Inflammatory macrophage treated with lipopolysaccharide for 1 hour (primary cell): ENCODE results near the gene HTRA2.
A peak's percentile ranks its signal among the peaks of the same experiment; 100 is the strongest.

ENCODE experiments used
- DNase-seq, 2 donors: peaks; one replicate each; pipeline ENCODE4 v3.0.0-alpha.2; 2020 to 2022

HTRA2 gene

DNA sequence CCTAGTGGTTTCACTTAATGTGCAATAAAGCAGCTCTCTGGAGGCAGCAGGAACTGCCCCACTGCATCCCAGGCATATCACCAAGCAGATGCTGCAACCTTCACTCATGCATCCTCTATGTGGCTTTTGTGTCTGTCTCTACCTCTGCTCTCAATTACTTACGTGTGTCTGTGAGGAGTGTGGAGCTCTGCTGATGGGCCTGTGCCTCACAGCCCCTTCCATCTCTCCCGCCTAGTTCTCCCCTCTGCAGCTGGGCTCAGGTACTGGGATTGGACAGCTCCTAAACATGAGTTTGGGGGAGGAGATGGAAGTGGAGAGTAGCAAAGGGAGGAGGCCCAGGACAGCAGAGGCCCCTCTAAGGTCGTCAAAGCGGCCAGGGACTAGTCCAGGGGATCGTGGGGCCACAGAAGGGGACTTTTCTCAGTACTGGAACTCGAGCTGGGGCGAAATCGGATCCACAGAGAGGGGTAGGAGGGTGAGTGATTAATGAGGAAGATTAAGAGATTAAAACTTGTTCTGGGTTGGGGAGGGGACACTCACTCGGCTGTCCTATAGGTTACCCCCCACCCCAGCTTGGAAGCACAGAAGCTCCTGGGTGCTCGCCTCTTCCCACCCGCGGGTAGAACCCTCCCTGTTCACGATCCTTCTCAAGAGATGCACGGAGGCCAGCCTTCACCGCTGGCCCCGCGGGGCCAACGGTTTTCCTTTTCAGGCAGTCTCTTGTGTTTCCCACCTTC, 28.2 kb upstream of the HTRA2 start:
- DNase-seq, result no peak

DNA sequence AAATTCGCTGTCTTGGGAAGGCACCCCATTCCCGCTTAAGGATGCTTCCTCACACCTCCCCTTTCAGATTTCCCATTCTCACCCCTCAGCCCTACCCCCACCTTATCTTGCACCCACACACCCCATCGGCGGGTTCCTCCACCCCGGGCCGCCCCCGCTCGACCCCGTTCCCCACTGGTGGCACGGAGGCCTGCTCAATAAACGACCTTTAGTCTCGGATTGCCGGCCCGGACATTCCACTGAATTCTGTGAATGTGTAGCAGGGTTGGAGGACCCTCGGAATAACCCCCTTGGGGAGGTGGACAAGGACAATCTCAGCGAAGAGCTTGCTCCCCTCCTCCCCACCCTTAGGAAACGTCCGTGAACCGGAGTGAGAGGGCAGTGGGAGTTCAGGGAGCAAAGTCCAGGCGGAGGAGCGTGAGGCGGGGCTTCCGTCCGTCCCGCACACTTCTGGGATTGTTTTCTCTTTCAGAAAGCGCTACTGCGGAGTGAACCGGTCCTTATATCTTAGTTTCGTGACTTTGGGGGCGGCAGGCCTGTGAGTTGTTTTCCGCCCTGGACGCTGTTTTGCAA, 27.5 kb upstream of the HTRA2 start:
- no peak for DNase-seq

DNA sequence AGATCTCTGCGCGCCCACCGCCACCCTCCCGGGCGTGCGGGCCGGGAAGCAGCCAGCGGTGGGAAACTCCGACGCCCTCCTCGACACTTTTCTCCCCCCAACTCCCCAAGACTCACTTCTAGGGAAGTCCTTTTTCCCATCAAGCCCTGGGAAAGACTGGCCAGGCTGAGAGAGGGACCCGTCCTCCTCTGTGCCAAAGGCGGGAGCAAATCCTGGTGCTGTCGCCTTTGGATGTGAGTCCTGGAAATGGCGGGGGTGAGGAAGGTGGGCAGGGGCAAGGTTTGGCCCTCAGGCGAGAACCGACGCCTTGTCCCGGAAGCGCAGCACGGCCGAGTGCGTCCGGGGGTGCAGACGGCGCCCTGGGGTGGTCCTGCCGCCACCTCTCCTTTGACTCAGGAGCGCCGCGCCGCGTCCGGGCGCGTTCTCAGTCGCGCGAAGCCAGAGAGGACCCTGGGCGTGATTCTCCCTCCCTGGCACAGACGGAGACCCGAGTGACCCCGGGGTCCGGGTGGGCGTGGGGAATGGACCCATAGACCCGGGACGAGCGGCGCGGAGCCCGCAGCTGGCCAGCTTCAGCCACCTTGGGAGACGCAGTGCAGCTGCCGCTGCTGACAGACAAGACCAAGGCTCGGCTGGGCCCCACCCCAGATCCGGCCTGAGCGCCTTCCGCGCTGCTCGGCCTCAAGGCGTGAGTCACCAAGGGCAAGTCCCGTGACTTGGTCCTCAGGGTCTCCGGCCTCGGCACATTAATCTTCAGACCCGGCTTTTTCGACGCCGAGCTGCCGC, 26.8 kb upstream of the HTRA2 start:
- DNase-seq, result peak; percentile 67 to 70

DNA sequence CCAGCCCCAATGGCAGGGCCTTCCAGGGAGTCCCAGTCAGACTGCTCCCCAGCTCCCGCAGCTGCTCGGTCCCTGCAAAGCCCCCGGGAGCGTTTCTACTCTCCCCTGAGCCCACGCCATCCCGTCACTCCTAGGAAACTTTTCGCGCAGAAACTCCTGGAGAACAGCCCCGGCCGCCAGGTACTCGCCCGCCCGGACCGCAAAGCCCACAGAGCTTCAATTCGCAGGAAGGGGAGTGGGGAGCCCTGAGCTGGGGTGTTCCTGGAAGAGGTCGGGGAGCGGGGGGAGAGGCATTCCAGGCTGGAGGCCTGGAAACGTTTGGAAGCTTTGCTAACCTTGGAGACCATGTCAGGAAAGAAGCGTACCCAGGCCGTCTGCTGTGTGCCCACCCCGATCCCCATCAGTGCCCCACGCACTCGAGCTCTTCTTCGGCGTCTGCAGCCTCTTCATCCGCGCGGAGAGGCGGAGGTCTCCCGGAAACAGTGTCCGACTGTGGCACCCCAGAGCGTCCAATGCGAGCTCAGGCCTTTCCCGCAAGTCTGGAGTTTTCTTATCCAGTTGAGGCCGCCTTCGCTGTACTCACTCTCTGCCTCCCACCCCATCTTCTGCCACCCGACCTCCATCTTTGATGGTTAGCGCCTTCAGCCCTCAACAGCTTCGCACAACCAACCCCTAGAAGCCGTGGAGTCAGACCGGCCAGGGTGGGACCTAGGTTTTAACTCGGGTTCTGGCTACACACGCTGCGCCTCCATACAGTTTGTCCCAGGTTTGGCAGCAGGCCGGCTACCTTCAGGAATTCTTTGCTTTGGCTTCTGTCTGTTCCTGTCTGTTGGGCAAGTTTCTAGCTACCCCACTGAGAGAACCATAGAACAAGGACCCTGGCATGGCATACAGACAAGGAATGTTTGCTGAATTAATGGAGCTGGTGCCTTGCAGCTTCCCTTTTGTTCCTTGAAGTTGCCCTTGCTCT, 25.9 kb upstream of the HTRA2 start:
- DNase-seq, result no peak

DNA sequence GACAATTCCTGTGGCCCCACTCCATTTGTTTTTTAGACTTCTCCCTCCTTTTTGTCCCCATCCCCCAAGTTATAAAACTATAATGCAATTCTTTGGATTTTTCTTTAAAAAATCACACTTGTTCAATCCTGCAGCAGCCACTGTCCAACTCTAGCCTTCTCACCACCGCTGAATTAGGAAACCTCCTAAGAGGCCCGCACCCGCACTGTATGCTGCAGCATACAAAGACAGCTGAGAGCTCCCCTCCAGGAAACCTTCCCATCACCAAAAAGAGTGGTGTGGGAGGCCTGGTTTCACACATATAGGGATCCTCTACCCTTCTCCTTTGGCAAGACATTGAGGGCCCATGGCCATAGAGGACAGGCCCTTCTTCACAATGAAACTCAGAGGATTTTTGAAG, 25.1 kb upstream of the HTRA2 start:
- no peak for DNase-seq

DNA sequence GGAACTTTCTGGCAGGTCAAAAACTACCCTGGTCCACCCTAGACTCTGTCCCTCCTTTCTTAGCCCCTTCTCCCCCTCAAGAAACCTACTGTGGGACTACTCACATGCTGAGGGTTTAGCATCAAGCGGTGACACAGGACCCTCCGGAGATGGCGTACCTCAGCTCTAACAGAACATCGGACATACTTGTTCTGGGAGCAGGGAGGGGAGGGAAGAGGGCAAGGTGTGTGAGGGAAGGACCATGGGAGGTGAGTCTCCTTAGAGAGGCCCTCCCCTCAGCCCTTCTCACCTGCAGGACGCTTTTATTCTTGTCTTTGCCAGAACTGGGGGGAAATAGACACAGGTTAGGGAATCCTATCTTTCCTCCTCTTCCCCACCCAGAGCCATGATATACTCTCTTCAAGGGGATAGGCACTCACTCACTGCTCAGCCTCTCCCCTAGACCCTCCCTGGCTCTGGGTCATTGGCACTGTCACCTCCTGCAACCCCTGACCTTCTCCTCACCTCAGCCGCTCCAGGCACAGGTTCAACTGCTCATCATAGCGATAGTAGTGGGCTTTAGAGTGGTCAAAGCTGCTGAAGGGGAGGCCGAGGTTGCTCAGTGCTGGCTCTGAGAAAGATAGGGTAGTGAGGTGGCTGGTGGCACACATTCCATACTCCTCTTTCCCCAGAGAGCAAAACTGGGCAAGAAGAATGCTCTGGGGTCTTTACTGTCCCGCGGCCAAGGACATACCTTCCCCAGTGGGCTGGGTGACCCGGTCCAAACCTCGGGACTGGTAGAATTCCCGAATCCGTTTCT, 24.1 kb upstream of the HTRA2 start:
- no peak for DNase-seq

DNA sequence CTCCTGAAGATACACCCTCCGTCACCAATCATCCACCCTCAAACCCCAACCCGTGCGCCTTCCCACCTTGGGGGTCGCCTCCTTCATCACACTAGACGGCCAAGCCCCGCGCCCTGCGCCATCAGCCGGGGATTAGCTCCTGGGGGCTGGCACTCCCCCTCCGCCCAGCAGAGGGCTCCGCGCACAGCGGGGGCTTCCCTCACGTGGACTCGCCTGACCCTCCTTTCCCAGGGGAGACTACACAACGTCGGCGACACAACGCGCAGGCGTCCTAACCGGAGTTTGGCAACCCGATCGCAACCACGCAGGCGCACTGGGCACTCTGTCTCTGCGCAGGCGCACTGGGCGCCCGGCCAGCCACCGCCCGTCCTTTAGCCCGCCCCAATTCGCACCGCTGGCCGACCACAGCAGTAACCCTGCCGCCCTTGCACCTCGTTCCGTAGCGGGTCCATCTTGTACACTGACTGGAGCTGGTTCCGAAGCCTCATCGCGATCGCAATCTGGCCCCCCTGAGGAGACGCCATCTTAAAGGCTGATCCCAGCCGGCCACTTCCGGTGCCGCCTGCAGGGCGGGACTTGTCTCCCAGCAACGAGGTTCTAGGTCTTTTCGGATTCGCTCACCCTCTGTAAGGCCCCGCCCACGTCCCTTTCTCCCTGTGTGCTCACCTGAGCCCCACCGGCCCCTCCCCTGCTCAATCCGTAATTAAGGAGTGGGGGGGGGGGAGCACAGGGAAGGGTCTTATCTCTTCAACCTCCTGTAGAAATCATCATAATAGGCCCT, 22.4 kb upstream of the HTRA2 start, which contains the start of gene PCGF1:
TSS of gene PCGF1 (minus strand) at position 551 of the 781 bp plus-strand sequence. CDS start at position 524, 27 bp downstream.
- peak; percentile 96 to 99 for DNase-seq

DNA sequence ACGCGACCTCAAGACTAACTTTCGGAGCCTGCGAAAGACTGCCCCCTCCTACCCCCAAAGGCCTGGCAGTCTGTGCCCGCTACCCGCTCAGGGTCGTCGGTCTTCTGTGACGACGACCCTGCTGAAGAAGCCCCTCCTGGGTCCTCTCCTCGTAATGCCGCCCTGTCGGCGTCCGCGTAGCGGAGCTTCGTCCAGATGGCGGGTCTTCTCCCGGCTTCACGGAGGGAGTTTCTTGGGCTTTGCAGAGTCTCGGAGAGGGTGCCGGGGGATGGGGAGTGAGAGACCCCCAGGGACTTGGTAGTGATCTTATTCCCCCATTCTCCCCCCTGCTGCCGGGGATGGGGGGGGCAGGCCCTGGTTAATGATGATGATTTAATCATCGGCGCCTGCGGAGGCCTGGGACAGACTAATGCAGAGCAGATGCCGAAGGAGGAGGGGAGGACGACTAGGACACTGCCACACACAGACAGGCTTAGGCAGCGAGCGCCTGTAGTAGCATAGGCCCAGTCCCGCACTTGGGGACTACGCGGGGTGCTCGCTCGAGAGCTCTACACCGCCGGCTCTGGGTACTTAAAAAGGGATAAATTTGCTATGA, 21.7 kb upstream of the HTRA2 start:
- no peak for DNase-seq

DNA sequence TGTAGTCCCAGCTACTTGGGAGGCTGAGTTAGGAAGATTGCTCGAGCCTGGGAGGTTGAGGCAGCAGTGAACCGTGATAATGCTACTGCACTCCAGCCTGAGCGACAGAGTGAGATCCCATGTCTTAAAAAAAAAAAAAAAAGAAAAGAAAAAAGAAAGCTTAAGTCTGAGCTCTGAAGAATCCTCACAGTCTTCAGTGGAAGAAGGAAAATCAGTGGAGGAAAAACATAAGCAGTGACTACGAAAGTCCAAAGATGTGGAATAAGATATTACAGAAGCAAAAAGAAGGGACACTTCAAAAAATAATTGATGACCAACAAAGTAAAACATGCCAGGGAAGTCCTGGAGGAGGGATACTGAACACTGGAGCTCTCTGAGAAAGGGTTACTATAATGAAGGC, 19.5 kb upstream of the HTRA2 start:
- DNase-seq, result no peak

DNA sequence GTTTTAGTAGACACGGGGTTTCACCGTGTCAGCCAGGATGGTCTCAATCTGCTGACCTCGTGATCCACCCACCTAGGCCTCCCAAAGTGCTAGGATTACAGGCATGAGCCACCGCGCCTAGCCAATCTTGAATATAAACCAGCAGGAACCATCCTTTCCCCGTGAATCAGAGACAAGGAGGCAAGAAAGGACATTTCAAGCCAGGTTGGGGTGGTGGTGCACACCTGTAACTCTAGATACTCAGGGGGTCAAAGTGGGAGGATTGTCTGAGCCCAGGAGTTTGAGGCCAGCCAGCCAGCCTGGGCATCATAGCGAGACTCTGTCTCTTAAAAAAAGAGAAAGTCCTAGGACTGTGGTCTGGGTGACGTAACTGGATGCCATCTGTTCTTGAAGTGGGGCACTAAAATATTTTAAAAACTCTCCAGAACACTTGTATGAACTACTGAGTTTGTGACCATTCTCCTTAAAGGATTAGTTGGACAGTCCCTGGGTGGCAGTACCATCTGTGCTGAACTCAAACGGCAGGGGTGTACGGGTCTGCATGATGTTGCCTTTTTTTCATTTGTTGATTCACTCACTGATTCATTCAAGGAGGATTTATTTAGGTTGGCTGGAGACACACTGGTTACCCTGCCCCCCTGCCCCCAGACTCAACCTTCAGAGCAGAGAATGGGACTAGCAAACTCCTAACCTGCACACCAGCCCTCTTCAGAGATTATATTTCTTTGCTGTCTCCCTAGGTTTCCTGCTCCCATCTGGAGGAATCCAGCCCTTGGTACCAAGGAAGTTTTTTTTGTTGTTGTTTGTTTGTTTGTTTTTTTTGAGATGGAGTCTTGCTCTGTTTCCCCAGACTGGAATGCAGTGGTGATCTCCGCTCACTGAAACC, 18.4 kb upstream of the HTRA2 start:
- DNase-seq, result no peak

DNA sequence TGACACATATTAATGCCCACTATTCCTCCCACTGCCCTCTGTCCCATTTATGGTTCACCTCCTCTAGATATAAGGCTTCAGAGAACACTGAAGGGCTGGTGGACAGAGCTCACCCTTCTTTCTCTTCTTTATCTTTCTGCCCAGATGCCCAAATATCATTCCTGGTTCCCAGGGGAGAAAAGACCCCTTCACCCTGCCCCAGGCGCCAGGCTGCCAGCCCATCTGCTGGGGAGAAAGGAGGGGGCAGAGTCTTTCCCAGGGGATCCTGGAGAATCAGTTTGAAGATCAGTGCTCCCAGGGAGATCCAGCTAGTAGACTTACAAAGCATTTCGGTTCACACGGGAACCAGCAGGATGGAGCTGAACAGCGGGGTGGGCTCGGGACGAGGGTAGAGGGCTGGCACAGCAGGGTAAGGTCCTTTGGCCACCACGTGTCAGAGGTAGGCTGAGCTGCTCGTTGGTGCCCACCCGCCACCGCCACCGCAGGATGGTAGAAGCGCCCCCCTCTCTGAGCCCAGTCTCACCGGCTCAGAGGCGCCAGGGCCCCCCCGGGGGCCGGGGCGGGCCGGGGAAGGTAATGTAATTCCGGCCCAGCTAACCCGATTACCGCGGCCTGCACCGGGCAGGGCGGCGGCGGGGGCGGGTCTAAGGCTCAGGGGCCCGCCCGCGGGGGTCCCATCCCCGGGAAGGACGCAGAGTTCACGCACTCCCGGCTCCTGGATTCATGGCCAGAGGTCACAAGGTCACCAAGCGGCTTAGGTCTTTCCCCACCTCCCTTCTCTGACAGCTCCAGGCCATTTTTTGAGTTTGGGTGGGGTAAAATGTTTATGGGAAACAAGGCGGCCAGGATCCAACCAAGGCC, 16.8 kb upstream of the HTRA2 start:
- no peak for DNase-seq

DNA sequence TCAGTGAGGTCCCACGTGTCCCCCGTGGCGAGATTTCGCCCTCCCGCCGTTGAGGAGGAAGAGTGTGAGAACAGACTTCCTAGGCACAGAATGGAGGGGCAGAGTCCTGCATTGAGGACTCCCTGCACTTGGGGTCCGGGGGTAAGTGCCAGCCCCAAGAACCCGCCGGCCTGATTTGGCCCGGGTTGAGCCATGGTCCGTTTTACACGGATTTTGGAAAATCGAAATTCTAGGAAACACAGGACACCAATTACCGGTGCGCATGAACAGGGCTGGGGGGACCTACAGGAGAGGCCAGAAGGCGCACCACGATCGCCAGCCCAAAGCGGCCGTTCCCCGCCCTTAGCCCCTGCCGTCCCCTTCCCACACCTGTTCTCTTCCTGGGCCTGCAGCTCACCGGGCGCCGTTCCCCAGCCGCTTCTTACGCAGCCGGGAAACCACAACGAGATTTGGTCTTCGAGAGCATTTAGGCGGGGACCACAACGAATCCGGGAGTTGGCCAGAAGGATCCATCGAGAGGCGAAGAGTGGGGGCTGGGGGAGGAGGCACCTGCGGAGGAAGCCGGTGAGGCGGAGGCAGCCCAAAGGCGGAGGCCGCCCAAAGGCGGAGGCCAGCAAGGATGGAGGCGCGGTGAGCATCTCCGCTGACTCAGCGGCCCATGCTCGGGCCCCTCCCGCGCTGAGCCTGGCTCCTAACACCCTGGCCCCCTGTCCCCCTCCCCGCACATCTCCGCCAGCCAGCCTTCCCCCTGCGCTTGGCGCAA, 15.9 kb upstream of the HTRA2 start:
- no peak for DNase-seq

DNA sequence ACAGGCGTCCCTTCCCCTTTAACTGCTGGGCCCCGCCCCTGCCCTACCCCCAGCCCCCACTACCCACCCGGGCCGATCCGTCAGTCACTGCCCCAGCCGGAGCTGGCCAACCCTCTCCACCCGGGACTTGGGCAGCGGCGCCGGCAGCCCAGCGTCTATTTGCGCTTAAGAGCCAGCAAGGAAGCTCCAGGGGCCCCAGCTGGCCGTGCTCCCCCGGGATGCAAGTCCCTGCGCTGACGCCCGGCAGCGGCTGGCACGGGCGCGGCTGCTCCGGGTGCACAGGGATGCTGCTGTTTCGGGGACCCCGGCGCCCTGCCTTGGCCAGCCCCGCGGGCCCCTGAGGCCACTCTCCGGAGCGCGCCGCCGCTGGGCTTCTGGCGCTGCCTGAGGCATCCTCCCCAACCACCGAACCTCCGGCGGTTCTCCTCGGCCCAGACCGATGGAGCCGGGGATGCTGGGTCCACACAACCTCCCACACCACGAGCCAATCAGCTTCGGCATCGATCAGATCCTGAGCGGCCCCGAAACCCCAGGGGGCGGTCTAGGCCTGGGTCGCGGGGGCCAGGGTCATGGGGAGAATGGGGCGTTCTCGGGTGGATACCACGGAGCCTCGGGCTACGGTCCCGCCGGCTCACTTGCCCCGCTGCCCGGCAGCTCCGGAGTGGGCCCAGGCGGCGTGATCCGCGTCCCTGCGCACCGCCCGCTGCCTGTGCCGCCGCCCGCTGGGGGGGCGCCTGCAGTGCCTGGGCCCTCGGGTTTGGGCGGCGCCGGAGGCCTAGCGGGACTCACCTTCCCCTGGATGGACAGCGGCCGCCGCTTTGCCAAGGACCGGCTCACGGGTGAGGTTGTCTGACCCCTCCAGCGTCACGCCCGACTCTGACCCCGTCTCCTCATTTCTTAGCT, 15.1 kb upstream of the HTRA2 start, which contains the start of gene TLX2:
TSS of gene TLX2 (plus strand) at position 83 of the 903 bp plus-strand sequence. CDS start at position 440, 357 bp downstream.
- no peak for DNase-seq

DNA sequence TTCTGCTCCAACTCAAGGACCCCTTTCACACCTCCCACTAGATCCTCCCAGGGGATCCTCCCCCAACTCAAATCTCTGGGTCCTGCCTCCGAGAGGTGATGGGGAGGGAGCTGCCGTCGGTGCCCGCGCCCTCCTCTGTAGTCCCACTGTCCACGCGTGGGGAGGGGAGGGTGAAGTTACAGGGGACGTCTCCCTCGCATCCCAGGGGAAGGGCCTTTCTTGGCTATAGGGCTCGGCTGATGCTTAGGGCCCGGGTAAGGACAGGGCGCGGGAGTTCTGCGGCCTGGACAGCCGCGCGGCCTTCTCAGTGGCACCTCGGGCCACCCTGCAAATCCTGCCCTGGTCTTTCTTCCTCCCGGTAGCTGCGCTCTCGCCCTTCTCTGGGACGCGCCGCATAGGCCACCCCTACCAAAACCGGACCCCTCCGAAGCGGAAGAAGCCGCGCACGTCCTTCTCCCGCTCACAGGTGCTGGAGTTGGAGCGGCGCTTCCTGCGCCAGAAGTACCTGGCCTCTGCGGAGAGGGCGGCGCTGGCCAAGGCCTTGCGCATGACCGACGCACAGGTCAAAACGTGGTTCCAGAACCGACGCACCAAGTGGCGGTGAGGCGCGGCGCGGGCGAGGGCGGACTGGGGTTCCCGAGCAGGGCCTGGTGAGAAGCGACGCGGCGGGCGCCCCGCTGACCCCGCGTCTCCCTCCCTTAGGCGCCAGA, 14.3 kb upstream of the HTRA2 start:
- no peak for DNase-seq

DNA sequence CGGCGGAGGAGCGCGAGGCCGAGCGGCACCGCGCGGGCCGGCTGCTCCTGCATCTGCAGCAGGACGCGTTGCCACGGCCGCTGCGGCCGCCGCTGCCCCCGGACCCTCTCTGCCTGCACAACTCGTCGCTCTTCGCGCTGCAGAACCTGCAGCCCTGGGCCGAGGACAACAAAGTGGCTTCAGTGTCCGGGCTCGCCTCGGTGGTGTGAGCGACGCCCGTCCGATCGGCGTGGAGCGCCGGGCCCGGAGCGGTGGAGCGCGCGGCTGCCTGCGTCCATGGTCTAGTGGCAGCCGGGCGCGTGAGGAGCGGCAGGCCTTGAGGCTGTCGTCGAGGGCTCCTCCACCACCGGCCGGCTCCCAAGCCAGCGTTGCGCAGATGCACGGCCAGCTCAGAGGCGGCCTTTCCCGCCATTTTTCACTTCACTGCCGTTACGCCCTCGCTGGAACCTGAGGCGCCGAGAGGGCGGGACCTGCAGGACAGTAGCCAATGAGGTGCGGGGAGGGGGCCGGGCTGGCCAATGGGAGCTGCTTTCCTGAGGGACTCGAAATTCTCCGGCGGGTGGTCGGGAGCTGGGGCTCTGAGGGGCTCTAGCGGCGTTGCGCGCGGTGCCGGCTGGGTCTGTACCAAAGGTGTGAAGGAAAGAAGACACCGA, 13.6 kb upstream of the HTRA2 start:
- peak; percentile 50 to 68 for DNase-seq
